Brain pericyte (primary cell): Measurements from ENCODE around the gene IMMP2L.

Source experiments
- DNase-seq: peaks from one replicate; pipeline ENCODE4 v3.0.0-alpha.2; 2012; ENCODE audit warnings: low read depth, low spot score

The IMMP2L gene

GRCh38 chr7:111223802-111224253 is 338.5 kb downstream of the IMMP2L start:
- DNase-seq, result no peak

GRCh38 chr7:111215550-111215949 is 346.7 kb downstream of the IMMP2L start:
- DNase-seq, result no peak

- no peak for DNase-seq
These were observed 349.3 kb downstream of the IMMP2L start for GRCh38 chr7:111212857-111213523.

GRCh38 chr7:111210996-111211395 is 351.3 kb downstream of the IMMP2L start:
- no peak for DNase-seq

- DNase-seq, result no peak
These were observed 352.2 kb downstream of the IMMP2L start for GRCh38 chr7:111210043-111210442.

- DNase-seq, result no peak
These were observed 357.0 kb downstream of the IMMP2L start for GRCh38 chr7:111205251-111205650.

GRCh38 chr7:111202321-111202720 is 360.0 kb downstream of the IMMP2L start:
- DNase-seq, result no peak

GRCh38 chr7:111199643-111200042 is 362.6 kb downstream of the IMMP2L start:
- DNase-seq, result no peak

GRCh38 chr7:111198255-111198654 is 364.0 kb downstream of the IMMP2L start:
- DNase-seq, result peak; percentile 94

GRCh38 chr7:111196655-111197054 is 365.6 kb downstream of the IMMP2L start:
- no peak for DNase-seq

GRCh38 chr7:111192614-111193413 is 369.5 kb downstream of the IMMP2L start:
- no peak for DNase-seq

GRCh38 chr7:111190804-111191203 is 371.5 kb downstream of the IMMP2L start:
- no peak for DNase-seq

GRCh38 chr7:111184987-111185386 is 377.3 kb downstream of the IMMP2L start:
- DNase-seq, result no peak

- DNase-seq, result no peak
These were observed 379.0 kb downstream of the IMMP2L start for GRCh38 chr7:111183321-111183720.

GRCh38 chr7:111180338-111180737 is 382.0 kb downstream of the IMMP2L start:
- DNase-seq, result no peak

- no peak for DNase-seq
These were observed 386.3 kb downstream of the IMMP2L start for GRCh38 chr7:111175908-111176441.

- DNase-seq, result no peak
These were observed 387.8 kb downstream of the IMMP2L start for GRCh38 chr7:111174510-111174909.

- no peak for DNase-seq
These were observed 388.3 kb downstream of the IMMP2L start for GRCh38 chr7:111173990-111174389.

- DNase-seq, result no peak
These were observed 388.8 kb downstream of the IMMP2L start for GRCh38 chr7:111173528-111173927.

GRCh38 chr7:111172564-111173257 is 389.6 kb downstream of the IMMP2L start:
- DNase-seq, result no peak

GRCh38 chr7:111168182-111168581 is 394.1 kb downstream of the IMMP2L start:
- peak; percentile 42 for DNase-seq

GRCh38 chr7:111164442-111164841 is 397.9 kb downstream of the IMMP2L start:
- no peak for DNase-seq
